OCI-LY7 (cell line): Measurements from ENCODE around the gene GPRC5B.

Source experiments
- CTCF ChIP-seq: fragments of 200-600 bp; sonication (generic); conservative IDR thresholded peaks from 2 replicates; pipeline ENCODE4 v1.5.1; 2014; ENCODE audit warnings: mild to moderate bottlenecking, antibody characterized with exemption, low read length, moderate library complexity, mixed read lengths
- EZH2phosphoT487 ChIP-seq: fragments of 200-600 bp; sonication (generic); IDR thresholded peaks from 2 replicates; pipeline ENCODE4 v1.6.1; 2018; ENCODE audit warnings: low read depth, borderline replicate concordance, mild to moderate bottlenecking, mixed run types, antibody characterized with exemption, low read length, moderate library complexity, mixed read lengths

- TF ChIP-seq CTCF: no peak
- no peak for TF ChIP-seq EZH2phosphoT487
Measured at GRCh38 chr16:19851476-19851875, 33.2 kb downstream of the GPRC5B start.
